ENCODE measurements around the gene CRYBB3.
A peak's percentile ranks its signal among the peaks of the same experiment; 100 is the strongest.
"Not testable (repeated sequence)": the region's sequence is repeated elsewhere in the genome, so short reads cannot be mapped to it uniquely, and the experiment has no call there.

Gene CRYBB3

DNA sequence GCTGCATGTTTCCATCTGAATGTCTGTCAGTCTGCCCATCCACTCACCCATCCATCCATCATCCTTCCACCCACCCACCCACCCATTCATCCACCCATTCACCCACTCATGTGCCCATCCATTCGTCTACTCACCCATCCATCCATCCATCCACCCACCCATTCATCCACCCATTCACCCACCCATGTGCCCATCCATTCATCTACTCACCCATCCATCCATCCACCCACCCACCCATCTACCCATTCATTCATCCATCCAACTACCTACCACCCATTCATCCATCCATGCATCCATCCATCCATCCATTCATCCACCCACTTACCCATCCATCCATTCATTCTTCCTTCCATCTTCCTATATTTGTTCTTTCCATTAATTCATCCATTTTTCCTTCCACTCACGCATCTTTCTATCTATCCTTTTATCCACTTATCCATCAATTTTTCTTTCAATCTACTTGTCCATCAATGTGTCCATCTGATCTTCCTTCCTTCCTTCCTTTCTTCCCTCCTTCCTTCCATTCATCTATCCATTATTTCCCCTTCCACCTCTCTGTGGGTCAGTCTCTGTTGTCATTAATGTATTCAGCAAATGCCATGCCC, 8.0 kb downstream of the CRYBB3 start:
- DNase-seq, result no peak

DNA sequence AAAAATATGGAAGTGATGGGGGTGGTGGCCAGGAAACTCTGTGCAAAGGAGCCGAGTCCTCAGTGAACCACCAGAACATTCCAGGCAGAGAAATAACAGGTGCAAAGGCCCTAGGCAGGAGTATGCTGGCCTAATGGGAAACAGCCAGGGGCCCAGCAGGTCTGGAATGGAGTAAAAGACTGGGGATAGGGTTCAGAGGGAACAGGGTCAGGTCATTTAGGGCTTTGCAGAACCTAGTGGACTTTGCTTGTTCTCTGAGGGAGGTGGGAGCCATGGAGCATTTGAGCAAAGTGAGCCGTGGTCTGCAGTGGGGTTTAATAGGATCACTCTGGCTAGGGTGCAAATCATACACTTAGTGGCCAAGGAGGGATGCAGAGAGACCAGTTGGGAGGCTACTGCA, 8.7 kb downstream of the CRYBB3 start:
- no peak for DNase-seq

DNA sequence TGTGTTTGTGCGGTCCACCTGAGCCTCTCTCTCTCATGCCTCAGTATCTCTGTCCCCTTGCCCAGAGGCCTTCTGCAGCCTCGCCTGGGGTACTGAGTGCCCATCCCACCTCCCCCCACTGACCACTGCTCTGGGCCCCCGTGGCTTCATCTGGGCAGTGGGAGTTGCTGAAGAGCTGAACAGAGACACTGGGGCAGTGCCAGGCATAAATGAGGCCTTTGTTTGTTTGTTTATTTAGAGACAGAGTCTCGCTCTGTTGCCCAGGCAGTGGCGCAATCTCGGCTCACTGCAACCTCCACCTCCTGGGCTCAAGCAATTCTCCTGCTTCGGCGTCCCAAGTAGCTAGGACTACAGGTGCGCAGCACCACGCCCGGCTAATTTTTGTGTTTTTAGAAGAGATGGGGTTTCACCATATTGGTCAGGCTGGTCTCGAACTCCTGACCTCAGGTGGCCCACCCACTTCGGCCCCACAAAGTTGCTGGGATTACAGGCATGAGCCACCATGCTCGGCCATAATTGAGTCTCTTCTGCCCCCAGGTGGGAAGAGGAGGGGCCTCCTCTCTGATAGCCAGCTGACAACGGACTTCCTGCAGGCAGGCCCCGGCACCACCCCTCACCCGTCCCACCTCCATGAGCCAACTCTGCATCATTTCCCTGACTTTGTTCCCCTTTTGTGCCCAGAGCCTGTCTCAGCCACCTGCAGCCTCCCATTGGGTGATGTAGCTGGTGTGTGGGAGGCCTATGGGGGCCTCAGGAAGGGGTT, 9.3 kb downstream of the CRYBB3 start:
- no peak for DNase-seq

DNA sequence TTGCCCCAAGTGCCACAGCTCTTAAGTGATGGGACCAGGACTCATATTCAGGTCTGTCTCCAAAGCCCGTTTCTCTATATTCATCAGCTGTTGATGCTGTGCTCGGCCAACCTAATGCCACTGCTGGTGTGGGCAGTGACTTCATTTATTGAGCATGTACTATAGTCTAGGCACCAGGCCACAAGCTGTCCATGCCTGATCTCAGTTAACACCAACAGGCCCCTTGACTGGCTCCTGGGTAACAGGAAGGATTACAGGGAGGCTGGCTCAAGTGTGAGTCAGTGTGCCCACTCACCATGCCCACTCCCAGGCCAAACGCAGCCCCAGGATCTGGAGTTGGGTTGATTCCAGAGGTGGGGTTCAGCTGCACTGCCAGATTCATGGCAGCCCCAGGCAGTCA, 11.1 kb downstream of the CRYBB3 start:
- DNase-seq, result no peak

DNA sequence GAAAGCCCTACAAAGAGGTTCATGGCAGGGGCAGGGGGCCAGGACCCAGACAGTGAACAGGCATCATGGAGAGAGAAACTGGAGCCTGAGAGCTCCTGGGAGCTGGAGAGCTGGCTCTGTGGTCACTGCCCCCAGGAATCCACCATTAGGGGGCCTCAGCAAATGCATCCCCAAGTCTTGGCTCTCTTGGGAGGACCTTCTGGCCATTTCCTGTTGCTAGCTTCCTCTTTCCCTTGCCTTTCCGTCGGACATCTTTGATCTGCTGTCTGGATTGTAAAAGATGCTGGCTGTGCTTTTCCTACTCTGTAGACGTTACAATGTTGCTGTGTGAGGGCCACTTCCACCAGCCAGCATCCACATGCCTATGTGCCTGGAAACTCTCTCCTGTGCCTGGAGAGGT, 12.7 kb downstream of the CRYBB3 start:
- no peak for DNase-seq

DNA sequence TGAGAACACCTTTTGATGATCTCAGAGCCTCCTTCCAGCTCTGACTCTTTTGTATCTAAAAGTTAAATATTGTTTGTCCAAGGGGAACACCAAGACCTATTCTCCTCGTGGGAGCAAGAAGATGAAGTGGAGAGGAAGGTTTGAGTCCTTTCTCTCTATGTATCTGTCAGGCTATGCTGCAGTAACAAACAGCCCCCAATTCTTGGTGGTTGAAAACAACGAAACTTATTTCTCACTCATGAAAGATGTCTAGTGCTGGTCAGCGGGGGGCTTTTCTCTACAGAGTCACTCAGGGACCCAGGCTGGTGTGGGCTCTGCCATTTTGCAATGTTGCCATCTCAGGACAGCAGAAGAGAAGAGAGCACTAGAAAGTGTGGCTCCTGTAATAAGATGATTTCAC, 13.6 kb downstream of the CRYBB3 start:
- no peak for DNase-seq

DNA sequence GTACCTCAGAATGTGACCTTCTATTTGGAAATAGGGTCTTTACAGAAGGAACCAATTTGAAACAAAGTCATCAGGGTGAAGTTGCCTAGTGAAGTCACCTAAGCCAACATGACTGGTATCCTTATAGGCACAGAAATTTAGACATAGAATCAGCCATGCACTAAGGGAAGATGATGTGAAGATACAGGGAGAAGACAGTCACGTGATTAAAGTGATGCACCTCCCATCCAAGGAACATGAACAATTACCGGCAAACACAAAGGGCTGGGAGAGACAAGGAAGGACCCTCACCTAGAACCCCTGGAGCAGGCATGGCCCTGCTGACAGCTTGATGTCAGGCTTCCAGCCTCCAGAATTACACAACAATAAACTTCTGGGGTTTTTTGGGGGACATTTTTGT, 16.6 kb downstream of the CRYBB3 start:
- no peak for DNase-seq

DNA sequence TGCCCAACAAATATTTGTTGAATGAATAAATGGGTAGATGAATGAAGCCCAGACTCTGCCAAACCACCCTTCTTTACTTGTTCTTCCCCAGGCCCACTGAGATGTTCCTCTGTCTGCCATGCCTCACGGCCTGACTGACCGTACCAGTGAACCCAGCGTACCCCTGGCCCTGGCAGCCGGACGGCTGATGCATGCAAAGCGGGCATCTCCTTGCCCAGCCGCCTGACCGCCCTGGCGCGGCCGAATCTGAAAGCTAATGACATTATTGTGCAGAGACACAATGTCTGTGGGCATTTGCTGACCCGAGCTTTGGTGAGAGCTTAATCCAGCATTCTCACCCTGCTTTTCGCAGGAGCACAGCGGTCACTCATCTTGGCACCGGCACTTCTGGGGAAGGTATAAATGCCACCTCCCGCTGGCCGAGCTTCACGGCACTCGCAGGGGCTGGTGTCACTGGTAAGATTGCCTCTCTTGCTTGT, 19.6 kb downstream of the CRYBB3 start, which contains the start of gene CRYBB2:
TSS of gene CRYBB2 (plus strand) at position 429 of the 479 bp plus-strand sequence. CDS start 1,791 bp downstream, outside the sequence.
- DNase-seq, result no peak

DNA sequence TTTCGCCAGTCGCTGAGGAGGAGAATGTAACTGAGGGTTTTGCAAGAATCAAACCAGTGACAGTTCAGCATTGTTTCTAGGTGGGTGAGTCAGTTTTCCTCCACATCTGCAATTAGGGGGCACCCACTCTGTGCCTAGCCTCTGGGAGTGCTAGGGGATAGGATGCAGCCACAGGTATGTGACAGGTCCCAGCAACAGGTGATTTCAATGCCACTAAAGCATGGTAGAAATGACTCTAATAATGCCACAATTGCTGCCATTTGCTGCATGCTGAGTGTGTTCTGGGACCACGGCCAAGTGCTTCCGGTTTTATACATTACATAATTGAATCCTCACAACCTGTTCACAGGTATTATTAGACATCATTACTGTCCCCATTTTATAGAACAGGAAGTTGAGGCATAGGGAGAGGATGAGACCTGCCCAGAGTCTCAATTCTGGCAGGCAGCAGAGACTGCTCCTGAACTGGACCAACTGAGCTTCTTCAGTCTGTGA, 20.3 kb downstream of the CRYBB3 start:
- no peak for DNase-seq

DNA sequence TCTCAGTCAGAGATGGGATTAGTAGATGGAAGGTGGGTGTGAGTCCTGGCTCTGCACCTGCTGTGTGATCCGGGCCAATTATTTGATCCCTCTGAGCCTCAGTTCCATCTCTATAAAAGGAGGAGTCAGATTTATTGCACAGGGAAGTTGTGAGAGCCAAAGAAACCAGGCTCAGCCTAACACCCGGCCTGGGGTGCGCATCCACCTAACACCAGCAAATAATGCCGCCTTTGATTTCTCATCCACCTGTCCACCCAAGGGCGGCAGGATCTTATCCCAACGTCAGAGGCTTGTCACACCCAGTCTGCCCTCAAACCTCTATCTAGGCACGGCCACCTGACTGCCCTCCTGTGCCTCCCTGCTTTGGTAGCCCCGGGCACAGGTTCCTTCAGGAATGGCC, 22.1 kb downstream of the CRYBB3 start:
- DNase-seq, result no peak

DNA sequence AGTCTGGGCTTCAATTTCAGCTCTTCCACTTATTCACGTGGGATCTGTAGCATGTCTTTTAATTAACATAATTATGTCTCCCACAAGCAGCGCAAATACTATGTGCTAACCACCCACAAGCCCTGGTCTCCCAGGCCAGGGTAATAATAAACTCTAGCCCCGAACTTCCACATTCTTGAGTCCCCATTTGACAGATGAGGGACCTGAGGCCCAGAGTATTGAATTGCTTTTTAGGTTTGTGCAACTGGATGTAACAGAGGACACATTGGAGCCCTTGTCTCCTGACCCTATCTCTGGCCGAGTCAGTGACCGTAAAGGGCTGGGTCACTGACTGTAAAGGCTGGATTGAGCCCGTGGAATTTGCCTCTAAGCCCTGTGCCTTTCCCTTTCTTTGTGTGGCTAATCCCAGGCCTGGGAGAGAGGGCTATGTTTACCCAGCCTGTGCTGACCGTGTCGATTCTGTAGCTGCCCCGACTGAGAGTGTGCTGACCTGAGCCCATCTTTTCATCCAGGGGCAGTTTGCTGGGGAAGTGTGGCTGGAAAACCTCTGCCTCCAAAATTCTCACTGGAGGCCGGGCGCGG, 23.7 kb downstream of the CRYBB3 start:
- DNase-seq, result no peak

DNA sequence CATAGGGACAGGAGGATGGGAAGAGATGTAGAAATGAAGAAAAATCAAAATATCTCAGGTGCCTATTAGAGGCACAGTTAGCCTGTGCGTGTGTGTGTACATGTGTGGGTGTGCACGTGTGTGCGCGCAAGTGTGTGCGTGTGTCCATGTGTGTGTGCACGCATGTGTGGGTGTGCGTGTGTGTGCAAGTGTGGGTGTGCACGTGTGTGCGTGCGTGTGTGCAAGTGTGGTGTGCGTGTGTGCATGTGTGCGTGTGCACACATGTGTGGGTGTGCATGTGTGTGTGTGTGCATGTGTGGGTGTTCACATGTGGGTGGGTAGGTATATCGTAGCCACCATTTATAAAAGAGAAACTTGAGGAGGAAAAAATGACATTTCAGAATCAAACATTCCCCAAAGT, 29.2 kb downstream of the CRYBB3 start:
- no peak for DNase-seq

DNA sequence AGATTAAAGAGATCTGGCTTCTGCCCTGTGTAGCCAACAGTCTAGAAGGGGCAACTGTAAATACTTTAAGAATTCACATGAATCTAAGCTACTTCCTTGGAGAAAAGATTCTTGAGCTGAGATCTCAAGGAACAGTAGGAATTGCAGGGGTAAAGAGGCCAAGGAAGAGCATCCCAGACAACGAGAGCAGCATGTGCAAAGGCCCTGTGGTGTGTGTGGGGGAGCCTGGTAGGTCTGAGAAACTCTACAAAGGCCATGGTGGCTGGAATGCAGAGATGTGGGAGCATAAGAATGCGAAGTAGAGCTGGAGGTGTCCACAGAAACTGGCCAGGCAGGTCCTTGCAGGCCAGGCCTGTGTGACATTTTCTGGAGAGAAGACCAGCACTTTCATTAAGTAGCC, 31.1 kb downstream of the CRYBB3 start:
- DNase-seq, result not testable (repeated sequence)

DNA sequence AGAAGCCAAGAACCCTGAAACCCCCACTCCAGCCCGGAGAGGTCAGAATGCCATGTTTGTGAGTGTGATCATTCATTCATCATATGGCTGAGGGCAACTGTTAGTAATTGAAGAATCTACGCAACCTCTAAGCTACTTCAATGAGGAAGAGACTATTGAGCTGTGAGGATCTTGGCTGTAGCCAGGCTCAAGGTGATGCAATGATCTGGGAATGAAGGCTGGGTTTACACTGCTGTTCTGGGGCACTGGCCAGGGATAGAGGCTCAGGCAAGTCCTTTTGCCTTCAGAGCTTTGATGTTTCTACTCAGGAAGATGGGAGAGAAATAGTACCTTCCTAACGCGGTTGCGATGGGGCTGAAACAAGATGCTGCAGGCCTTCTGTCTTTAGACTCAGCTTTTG, 32.6 kb downstream of the CRYBB3 start:
- DNase-seq, result no peak

DNA sequence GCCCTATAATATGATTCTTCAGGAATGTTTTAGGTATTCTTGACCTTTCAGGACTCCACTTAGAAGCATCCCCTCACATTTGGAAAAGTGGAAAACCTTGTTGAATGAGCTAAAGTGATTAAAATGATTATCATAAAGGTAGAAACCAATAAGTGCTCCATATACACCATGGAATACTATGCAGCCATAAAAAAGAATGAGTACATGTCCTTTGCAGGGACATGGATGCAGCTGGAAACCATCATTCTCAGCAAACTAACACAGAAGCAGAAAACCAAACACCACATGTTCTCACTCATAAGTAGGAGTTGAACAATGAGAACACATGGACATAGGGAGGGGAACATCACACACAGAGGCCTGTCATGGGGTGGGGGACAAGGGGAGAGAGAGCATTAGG, 34.0 kb downstream of the CRYBB3 start:
- not testable (repeated sequence) for DNase-seq

DNA sequence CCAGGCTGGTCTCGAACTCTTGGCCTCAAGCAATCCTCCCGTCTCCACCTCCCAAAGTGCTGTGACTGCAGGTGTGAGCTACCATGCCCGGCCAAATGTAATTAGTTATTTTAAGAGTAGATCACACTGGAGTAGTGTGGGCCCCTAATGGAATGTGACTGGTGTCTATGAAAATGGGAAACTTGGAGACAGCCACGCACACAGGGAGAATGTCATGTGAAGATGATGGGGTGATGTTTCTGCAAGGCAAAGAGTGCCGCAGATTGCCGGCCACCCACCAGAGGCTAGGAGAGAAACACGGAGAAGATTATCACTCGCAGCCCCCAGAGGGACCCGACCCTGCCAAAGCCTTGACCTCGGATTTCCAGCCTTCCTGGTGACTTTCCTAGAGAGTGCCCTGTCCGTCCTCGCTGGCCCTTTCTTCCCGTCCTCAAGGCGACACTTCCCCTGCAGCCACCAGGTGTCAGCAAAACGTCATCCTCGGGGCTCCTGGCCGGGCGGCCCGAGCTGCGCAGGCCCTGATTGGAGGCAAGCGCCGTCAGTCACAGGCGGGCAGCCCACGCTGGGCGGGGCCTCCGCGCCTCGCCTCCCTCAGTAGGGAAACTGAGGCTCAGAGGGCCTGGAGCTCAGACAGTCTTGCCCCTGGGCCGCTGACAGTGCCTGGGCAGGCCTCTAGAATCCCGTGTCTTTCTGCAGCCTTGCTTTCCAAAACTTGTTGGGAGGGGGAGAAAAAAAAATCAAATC, 36.1 kb downstream of the CRYBB3 start:
- peak; percentile 73 for DNase-seq

DNA sequence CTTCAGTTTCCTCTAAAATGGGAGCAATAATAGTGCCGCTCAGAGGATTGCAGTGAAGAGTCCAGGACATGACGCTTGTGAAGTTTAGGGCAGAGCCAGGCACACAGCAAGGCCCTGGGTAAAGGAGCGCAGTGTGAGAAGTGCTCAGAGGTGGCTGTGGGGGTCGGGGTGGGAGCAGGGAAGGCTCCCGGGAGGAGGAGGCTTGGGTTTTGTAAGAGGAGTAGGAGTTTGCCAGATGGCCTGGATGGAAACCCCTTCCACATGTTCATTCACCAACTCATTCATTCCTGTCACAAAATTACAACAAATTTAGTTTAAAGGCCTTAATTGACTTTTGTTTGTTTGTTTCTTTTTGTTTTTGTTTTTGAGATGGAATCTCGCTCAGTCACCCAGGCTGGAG, 36.8 kb downstream of the CRYBB3 start:
- no peak for DNase-seq

DNA sequence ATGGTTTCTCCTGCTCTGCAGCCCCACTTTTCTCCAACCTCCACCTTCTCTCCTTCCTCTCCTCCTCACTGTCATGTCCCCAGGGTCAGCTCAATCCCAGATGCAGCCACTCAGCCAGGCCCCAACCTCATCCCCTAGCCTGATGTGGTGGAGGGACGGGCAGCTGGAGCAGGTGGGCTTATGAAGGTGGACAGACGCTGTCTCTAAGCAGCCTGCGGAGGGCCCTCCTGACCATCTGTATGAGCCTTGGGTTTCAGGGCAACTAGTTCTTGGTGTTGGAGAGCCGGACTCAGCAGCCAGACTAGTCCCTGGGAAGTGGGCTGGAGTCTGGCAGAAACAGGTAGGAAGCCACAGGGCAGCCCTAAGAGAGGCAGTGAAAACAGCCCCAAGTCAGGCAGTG, 37.8 kb downstream of the CRYBB3 start:
- DNase-seq, result no peak

DNA sequence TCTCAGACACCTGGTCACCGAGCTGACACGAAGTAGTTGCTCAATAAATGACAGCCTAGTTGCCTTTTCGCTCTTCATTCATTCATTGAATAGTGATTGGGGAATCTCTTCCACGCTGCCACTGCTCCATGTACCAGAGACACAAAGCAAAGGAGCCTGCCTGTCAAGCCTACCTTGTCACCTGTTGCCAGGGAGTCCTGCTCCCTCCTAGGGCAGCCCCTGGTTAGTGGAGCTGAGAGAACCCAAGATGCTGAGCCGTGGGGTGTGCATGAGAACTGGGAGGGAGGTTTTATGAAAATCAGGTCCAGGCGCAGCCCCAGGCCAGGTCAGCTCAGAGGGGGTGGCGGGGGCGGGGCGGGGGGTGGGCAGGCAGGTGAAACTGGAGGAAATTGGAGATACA, 38.4 kb downstream of the CRYBB3 start:
- DNase-seq, result not testable (repeated sequence)

DNA sequence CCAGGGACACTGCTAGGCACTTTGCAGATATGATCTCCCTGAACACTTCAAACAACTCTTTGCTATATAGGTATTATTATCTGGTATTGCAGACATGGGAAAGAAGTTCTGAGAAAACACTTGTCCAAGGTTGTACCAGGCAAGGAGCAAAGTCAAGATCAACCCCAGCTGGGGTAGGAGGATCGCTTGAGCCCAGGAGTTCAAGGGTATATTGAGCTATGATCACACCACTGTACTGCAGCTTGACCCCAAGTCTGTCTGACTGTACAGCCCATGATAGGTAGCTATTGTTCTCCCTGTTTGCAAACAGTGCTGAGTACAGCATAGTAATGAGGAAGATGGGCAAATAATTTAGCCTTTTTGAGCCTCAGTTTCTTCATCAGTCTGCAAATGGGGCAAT, 55.5 kb downstream of the CRYBB3 start:
- DNase-seq, result not testable (repeated sequence)
